ENCODE measurements around the gene MINK1.

The MINK1 gene

DNA sequence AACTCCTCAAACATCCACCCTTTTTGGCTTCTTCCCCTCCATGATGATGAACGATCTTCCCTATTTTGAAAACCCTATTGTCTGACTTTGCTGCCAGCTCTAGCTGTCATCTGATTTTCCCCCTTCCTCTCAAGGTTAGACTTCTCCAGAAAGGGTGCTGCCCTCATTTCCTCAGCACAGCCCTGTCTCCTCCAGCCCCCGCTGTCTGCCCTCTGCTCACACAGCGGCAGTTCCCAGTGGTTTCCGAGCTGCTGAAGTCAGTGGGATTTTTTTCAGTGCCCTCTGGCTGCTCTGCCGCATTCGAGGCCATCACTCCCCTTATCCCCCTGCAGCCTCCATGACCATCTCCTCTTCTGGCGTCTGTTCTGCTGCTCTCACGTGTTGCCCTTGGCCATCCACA, 39.6 kb downstream of the MINK1 start:
- DNase-seq (ENCODE audit: low read depth), result no peak

DNA sequence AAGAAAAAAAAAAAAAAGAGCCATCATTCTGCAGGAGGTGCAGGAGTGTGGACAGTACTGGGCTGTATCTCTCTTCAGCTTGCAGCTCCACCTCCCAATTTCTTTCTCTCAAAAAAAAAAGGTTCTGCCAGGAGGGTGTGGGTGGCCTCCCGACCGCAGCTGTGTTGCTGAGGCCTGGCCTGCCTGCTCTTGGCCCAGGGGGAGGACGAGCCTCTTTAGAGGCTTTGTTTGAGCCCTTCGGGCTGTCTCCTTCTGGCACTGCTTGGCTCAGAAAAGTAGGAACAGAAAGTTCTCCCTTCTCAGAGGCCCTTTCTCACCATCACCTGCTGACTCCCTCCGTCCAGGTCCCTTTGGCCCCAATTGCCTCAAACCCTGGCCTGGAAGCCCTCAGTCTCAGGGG, 43.9 kb downstream of the MINK1 start:
- no peak for DNase-seq (ENCODE audit: low read depth)

DNA sequence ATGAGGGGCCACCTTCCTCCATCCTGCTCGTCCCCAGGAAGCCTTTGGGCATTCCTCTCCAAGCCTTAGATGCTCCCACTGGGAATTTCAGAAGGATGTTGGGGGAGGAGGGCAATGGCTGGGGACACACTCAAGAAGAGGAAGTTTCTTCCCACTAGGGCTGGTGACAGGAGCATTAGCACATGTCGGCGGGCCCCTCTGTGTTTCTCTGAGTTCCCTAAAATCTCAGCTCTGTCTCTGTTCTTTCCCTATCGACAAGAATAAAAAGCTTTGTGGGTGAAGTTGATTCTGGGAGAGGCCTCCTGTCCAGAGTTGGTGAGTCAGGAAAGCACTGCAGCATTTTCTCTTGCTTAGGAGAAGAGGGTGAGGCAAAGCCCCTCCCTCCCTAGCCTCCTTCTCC, 46.5 kb downstream of the MINK1 start:
- no peak for DNase-seq (ENCODE audit: low read depth)

GRCh38 chr17:4880857-4881256, 47.7 kb downstream of the MINK1 start:
- DNase-seq (ENCODE audit: low read depth), result no peak

DNA sequence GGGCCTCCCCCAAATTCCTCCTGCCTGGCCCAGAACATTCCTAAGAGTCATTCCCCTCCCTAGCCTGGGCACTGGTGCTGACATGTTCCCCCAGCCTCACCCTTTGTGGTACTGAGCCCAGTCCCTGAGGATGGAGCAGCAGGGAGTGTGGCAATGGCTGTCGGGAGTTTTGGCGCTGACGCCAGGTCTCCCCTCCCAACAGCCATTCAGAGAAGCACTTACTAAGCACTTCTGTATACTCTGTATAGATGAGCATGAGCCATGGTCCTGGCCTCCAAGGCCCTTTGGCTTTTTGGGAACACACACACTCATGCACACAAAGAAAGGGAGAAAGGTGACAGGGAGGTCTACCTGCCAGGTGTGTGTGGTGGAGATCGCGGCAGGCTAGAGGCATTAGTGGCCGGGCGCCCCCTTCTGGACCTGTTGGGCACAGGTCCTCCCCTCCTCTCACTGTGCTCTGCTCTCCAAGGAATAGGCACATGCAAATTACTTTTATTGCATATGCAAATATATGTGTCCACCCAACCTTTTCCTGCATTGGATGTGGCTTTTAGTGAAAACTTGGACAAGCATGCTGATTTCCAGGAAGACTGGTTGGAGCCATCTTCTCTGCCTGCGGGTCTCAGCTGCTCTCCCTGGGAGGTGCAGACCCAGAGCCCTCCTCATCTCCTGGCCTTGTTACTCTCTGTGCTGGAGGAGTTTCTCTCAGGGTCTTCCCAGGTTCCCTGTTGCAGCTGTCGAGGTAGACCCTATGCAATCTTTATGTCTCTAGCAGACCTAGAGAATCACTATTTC, 48.8 kb downstream of the MINK1 start:
- DNase-seq (ENCODE audit: low read depth), result peak; percentile 34

GRCh38 chr17:4884489-4884888, 51.3 kb downstream of the MINK1 start:
- no peak for DNase-seq (ENCODE audit: low read depth)

GRCh38 chr17:4886830-4887229, 53.7 kb downstream of the MINK1 start:
- no peak for DNase-seq (ENCODE audit: low read depth)

DNA sequence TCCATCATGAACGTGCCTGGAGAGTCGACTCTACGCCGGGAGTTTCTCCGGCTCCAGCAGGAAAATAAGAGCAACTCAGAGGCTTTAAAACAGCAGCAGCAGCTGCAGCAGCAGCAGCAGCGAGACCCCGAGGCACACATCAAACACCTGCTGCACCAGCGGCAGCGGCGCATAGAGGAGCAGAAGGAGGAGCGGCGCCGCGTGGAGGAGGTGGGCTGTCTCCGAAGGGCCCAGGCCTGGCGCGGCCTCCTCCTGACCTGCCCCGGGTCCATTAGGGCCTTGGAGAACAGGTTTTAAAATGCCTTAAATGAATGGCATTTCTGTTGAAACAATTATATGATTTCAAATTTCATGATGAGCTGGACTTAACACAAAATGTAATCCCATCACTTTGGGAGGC, 54.4 kb downstream of the MINK1 start:
- no peak for DNase-seq (ENCODE audit: low read depth)

DNA sequence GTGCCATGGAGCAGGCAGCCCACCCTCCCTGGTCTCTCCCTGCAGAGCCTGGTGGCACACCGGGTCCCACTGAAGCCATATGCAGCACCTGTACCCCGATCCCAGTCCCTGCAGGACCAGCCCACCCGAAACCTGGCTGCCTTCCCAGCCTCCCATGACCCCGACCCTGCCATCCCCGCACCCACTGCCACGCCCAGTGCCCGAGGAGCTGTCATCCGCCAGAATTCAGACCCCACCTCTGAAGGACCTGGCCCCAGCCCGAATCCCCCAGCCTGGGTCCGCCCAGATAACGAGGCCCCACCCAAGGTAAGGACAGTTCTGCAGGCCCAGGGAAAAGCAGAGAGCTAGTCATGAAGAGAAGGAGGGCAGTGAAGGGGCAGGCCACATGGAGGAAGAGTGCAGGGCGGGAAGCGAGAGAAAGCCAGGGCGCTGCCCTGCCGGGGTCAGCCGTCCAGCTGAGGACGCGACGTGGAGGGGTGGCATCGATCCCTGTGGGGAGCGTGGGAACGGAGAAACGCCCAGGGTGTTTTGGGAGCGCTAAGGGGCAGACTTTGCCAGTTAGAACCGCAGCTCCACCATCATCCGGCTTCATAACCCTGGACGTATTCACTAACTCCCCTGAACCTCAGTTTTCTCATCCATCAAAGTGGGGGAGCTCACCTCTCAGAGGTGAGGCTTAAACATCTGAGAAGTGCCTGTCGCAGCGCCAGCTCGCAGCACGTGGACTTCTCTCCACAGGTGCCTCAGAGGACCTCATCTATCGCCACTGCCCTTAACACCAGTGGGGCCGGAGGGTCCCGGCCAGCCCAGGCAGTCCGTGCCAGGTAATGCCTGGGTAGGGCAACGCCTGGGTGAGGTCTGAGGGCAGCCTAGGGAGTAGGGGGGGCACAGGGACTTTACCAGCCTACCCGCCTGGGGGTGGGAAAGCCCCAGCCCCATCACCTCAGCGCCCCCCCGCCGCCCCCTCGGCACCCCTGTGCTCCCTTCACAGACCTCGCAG, 58.6 kb downstream of the MINK1 start:
- DNase-seq (ENCODE audit: low read depth), result no peak

DNA sequence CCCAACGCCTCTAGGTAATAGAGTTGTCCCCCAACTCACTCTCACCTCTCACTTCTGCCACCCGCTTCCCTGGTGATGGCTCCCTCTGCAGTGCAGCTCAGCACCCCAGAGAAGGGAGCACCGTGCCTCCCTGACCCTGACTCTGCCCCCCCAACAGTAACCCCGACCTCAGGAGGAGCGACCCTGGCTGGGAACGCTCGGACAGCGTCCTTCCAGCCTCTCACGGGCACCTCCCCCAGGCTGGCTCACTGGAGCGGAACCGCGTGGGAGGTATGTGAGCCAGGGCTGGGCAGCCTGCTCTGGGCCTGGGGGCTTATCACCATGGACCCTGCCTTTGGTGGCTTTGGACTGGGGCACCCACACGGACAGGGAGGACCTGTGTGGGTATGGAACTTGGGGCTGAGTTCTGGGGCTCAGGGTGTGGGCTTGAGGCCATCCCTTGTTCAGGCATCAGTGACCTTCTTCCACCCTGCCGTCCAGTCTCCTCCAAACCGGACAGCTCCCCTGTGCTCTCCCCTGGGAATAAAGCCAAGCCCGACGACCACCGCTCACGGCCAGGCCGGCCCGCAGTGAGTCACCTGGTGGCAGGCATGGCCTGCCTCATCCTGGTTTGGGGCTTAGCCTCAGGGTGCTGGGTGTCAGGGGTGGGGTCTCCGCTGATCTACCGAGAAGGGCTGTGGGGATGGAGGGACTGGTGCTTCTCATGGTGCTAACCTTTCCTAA, 59.5 kb downstream of the MINK1 start:
- DNase-seq (ENCODE audit: low read depth), result no peak

- no peak for DNase-seq (ENCODE audit: low read depth)
Measured at GRCh38 chr17:4893272-4893671, 60.1 kb downstream of the MINK1 start.

DNA sequence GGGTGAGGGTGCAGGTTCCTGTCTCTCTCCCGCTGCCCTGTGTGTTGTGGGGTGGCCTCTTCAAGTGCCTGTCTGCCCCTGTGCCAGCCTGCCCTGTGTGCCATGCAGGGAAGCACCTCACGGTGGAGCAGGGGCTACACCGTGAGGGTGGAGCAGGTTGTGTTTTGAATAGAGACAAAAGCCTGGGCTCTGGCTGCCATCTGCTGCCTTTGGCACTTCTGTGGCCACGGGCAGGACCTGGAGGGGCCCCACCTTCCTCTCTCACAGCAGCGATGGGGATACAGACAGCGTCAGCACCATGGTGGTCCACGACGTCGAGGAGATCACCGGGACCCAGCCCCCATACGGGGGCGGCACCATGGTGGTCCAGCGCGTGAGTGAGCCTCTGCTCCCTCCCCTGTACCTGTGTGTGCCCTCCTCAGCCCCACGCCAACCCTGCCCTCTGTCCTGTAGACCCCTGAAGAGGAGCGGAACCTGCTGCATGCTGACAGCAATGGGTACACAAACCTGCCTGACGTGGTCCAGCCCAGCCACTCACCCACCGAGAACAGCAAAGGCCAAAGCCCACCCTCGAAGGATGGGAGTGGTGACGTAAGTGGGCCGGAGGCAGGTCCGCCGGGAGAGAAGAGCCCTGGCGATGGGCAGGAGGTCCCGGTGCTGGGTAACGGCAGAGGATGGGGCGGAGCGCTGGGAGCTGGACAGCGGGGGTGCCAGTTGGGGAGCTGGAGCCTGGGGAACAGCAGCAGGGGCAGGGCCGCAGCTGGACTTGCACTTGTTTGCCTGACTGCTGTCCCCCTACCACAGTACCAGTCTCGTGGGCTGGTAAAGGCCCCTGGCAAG, 60.8 kb downstream of the MINK1 start:
- no peak for DNase-seq (ENCODE audit: low read depth)

DNA sequence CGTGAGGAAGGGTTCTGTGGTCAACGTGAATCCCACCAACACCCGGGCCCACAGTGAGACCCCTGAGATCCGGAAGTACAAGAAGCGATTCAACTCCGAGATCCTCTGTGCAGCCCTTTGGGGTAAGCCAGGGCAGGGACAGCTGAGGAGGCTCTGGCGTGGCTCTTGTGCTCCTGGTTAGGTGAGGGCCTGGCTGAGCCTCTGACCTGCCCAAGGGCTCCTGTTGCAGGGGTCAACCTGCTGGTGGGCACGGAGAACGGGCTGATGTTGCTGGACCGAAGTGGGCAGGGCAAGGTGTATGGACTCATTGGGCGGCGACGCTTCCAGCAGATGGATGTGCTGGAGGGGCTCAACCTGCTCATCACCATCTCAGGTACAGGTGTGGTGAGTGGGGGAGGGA, 62.0 kb downstream of the MINK1 start:
- DNase-seq (ENCODE audit: low read depth), result no peak

GRCh38 chr17:4895657-4896331, 62.7 kb downstream of the MINK1 start:
- no peak for DNase-seq (ENCODE audit: low read depth)

- no peak for DNase-seq (ENCODE audit: low read depth)
Measured at GRCh38 chr17:4896332-4897197, 63.4 kb downstream of the MINK1 start.

DNA sequence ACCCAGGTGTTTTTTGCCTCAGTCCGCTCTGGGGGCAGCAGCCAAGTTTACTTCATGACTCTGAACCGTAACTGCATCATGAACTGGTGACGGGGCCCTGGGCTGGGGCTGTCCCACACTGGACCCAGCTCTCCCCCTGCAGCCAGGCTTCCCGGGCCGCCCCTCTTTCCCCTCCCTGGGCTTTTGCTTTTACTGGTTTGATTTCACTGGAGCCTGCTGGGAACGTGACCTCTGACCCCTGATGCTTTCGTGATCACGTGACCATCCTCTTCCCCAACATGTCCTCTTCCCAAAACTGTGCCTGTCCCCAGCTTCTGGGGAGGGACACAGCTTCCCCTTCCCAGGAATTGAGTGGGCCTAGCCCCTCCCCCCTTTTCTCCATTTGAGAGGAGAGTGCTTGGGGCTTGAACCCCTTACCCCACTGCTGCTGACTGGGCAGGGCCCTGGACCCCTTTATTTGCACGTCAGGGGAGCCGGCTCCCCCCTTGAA, 64.1 kb downstream of the MINK1 start:
- no peak for DNase-seq (ENCODE audit: low read depth)

- DNase-seq (ENCODE audit: low read depth), result no peak
Measured at GRCh38 chr17:4897785-4898184, 64.6 kb downstream of the MINK1 start.

DNA sequence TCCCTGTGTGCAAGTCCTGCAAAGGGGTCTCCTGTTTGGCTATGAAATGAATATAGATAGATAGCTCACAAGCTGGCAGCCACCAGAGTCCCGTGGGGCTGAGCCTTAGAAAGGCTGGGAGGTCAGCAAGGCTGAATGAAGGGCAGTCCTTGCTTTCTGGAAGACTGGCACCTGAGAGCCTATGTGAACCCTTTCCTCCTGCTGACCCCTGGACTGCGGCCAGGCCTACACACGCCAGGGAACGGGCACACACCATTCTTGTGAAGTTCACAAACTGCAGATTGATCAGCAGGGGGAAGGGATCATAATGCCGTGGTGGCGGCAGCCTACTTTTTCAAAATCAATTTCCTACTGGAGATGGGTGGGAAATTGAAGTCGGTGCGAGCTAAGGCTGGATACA, 65.2 kb downstream of the MINK1 start:
- no peak for DNase-seq (ENCODE audit: low read depth)

DNA sequence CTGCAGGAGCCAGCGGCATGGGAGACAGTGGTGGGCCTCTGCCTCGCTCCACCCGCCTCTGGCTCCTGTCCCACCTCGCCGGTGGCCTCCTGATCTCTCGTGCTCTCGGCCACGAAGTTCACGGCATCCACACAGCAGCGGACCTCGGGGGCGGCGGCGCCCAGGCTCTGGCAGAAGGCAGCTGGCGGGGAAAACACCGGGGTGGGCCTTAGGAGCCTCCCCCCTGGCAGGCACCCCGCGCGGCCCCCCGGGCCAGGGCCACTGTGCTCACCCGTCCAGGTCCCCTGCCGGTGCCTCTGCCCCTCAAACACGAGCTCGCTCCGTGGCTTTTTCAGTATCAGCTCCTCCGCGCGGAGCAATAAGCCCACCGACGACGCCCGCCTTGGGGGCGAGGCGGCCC, 65.8 kb downstream of the MINK1 start:
- no peak for DNase-seq (ENCODE audit: low read depth)
